HG02642 (cell line): ENCODE data around the gene MSH6.

Experiments used
- ATAC-seq: cut with Tn5 transposase; IDR thresholded peaks from one replicate; pipeline ENCODE4 v1.9.1; 2021; ENCODE audit warnings: mild to moderate bottlenecking; ENCODE audit not compliant: unreplicated experiment, poor library complexity

The MSH6 gene

GRCh38 chr2:47782671-47783485, at the start of gene MSH6:
Gene MSH6, plus strand, starts transcription at chr2:47783145. Its CDS starts 89 bp downstream, at chr2:47783234.
- peak; percentile 91 for ATAC-seq

- ATAC-seq = no peak
Measured at GRCh38 chr2:47735136-47735869, 47.6 kb upstream of the MSH6 start.

GRCh38 chr2:47735912-47736311, 47.0 kb upstream of the MSH6 start:
- no peak for ATAC-seq

- no peak for ATAC-seq
Measured at GRCh38 chr2:47737191-47737975, 45.6 kb upstream of the MSH6 start.

GRCh38 chr2:47738331-47738730, 44.6 kb upstream of the MSH6 start:
- ATAC-seq = no peak

GRCh38 chr2:47741101-47741500, 41.8 kb upstream of the MSH6 start:
- ATAC-seq = no peak

GRCh38 chr2:47741637-47742036, 41.3 kb upstream of the MSH6 start:
- ATAC-seq = no peak

GRCh38 chr2:47744074-47744473, 38.9 kb upstream of the MSH6 start:
- no peak for ATAC-seq

GRCh38 chr2:47747878-47748277, 35.1 kb upstream of the MSH6 start:
- ATAC-seq = no peak

GRCh38 chr2:47751856-47752414, 31.0 kb upstream of the MSH6 start:
- peak; percentile 33 for ATAC-seq

- no peak for ATAC-seq
Measured at GRCh38 chr2:47767497-47767844, 15.5 kb upstream of the MSH6 start.

- peak; percentile 80 for ATAC-seq
Measured at GRCh38 chr2:47767880-47768609, 14.9 kb upstream of the MSH6 start.

- no peak for ATAC-seq
Measured at GRCh38 chr2:47769318-47769717, 13.6 kb upstream of the MSH6 start.

GRCh38 chr2:47771211-47771610, 11.7 kb upstream of the MSH6 start:
- no peak for ATAC-seq

GRCh38 chr2:47772343-47772742, 10.6 kb upstream of the MSH6 start:
- no peak for ATAC-seq

- no peak for ATAC-seq
Measured at GRCh38 chr2:47774567-47774966, 8.4 kb upstream of the MSH6 start.

GRCh38 chr2:47777277-47777937, 5.5 kb upstream of the MSH6 start:
- ATAC-seq = no peak

GRCh38 chr2:47778698-47779425, 4.1 kb upstream of the MSH6 start:
- no peak for ATAC-seq

GRCh38 chr2:47779426-47779790, 3.5 kb upstream of the MSH6 start:
- ATAC-seq = no peak
